Activated naive CD4-positive, alpha-beta T cell treated with anti-CD3 and anti-CD28 coated beads, Interleukin-2, amount 50 U/mL, for 72 hours (primary cell): Measurements from ENCODE around the gene APBB2. TPM values are rescaled to one million over a fixed set of nuclear protein-coding genes. Genes with fewer than 3 reads are reported as not detected.
"Not testable (repeated sequence)": the region's sequence is repeated elsewhere in the genome, so short reads cannot be mapped to it uniquely, and the experiment has no call there.

Experiments used
- ATAC-seq, 2 donors: fragments of 150-1000 bp; cut with Tn5 transposase; 2 replicates each; pipeline ENCODE4 v1.10.0; 2021; ENCODE audit warnings: mild to moderate bottlenecking in 2 of 2, moderate library complexity in 2 of 2
- DNase-seq, 2 donors: peaks; one replicate each; pipeline ENCODE4 v3.0.0; 2021 to 2022; ENCODE audit warnings: low spot score in 2 of 2
- H3K27ac Mint-ChIP-seq, 2 donors: one replicate each; pipeline ENCODE4 v1.8.0; 2022; ENCODE audit warnings: mild to moderate bottlenecking in 2 of 2, mixed read lengths in 2 of 2
- H3K36me3 Mint-ChIP-seq, 2 donors: one replicate each; pipeline ENCODE4 v1.8.0; 2022; ENCODE audit warnings: mixed read lengths in 2 of 2
- H3K9me3 Mint-ChIP-seq, 2 donors: one replicate each; pipeline ENCODE4 v1.8.0; 2022; ENCODE audit warnings: mixed read lengths in 2 of 2
- total RNA-seq, 2 donors: library from RNA; stranded (reverse); gene quantifications; one replicate each; pipeline ENCODE4 v1.2.3, GENCODE V29; 2022

The APBB2 gene
- total RNA-seq, 2 donors from 2014 or later: 1.6 to 6.1 TPM

DNA sequence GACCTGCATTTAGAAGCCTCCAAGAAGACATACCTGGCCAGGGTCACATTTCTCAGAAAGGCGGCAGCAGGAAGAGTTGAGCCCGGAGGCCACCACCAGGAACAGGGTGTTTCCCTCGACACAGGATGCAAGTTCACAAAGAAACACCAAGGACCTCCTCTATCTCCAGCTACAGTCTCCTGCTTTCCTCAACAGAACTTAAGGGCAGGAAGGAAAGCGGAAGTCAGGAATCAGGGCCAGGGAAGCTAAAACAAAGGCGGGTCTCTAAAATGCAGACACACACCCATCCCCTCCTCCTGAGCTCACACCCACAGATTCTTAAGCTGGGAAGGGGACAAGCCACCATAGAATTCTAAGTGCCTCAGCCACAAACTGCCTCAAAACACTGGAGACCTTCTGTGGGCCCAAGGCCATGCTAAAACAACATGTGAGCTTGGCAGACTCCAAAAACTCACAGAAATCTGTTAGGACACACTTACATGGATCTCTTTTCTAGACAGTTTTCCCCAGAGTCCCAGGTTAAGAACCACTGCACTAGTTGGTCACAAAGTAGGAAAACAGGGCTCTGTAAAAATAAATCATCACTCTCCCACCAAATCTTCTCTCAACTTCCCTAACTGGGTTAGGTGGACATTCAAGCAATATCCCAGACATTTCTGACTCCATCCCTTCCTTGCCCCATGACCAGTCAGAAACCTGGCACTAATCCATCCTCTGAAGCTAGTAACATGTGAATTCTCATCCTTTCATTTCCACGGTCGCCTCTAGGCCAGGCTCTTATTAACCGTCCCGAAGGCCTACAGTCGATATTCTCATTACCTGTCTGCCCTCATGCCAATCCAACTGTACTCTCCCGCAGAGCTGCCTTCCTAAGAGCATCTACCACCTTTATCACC lies 163.2 kb downstream of the APBB2 start:
- DNase-seq: no peak
- no peak overlapping the region for H3K27ac Mint-ChIP-seq
- no peak for ATAC-seq
- H3K36me3 Mint-ChIP-seq: no peaks in the 10 kb centered on the region
- H3K9me3 Mint-ChIP-seq: peaks cover under 1 to 5% of the 10 kb centered on the region in 2 donors

DNA sequence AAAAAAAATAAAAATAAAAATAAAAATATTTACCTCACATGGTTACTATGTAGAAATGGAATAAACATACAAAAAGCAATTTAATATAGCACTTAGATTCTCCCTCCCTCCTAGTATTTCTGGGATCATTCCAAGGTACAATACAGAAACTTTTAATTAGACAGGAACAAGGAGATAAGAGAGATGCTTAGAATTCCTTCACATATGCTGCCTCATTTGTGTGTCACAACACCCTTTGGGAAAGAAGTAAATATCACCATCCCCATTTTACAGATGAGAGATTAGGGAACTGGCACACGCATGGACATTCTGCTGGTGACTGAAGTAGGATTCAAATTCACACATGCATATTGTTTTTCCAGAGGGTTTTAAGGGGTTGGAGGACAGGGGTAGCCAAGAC lies 164.2 kb downstream of the APBB2 start:
- DNase-seq (no peak), ATAC-seq (no peak)
- no peak overlapping the region for H3K27ac Mint-ChIP-seq
- H3K36me3 Mint-ChIP-seq: no peaks in the 10 kb centered on the region
- peaks cover 0 to 5% of the 10 kb centered on the region in 2 donors for H3K9me3 Mint-ChIP-seq

GRCh38 chr4:41049176-41049575 lies 165.2 kb downstream of the APBB2 start:
- DNase-seq, H3K36me3 Mint-ChIP-seq, ATAC-seq, H3K9me3 Mint-ChIP-seq, H3K27ac Mint-ChIP-seq: not testable (repeated sequence)

- no peak for DNase-seq
- no peak overlapping the region for H3K27ac Mint-ChIP-seq
- no peaks in the 10 kb centered on the region for H3K36me3 Mint-ChIP-seq
- no peak for ATAC-seq
- H3K9me3 Mint-ChIP-seq: peaks cover 5 to 12% of the 10 kb centered on the region in 2 donors
Observed at GRCh38 chr4:41044791-41045190, 169.6 kb downstream of the APBB2 start.

DNA sequence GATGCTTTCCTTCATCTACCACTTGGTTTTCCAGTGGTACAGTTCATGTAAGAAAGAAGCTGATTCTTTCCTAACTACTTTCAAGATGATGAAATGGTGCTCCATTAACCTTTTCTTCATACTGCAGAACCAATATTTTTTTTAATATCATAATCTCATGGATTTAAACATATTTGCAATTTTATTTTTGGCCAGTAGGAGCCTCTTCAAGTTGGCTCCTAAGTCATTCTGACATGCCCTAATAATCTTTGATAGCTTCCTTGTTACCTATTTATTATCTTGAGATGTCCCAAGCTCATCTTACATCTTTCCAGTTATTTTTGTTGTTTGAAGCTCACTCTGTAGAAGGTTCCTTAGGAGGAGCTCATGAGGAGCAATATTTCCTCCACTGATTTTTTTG lies 170.2 kb downstream of the APBB2 start:
- ATAC-seq (no peak), DNase-seq (no peak)
- Mint-ChIP-seq H3K36me3 (no peaks in the 10 kb centered on the region), H3K9me3 (peaks cover 5 to 12% of the 10 kb centered on the region in 2 donors), H3K27ac (no peak overlapping the region)

GRCh38 chr4:41043465-41043864 lies 170.9 kb downstream of the APBB2 start:
- Mint-ChIP-seq H3K9me3 (peaks cover 5 to 12% of the 10 kb centered on the region in 2 donors), H3K36me3 (no peaks in the 10 kb centered on the region), H3K27ac (no peak overlapping the region)
- DNase-seq (no peak), ATAC-seq (no peak)

GRCh38 chr4:41041551-41041950 lies 172.8 kb downstream of the APBB2 start:
- Mint-ChIP-seq H3K36me3 (no peaks in the 10 kb centered on the region), H3K27ac (no peak overlapping the region), H3K9me3 (peaks cover 0 to 12% of the 10 kb centered on the region in 2 donors)
- no peak for ATAC-seq
- no peak for DNase-seq

GRCh38 chr4:41039317-41039716 lies 175.0 kb downstream of the APBB2 start:
- DNase-seq: no peak
- H3K27ac Mint-ChIP-seq: no peak overlapping the region
- no peak for ATAC-seq
- no peaks in the 10 kb centered on the region for H3K36me3 Mint-ChIP-seq
- H3K9me3 Mint-ChIP-seq: peaks cover 0 to 6% of the 10 kb centered on the region in 2 donors

GRCh38 chr4:41038304-41038703 lies 176.0 kb downstream of the APBB2 start:
- no peak overlapping the region for H3K27ac Mint-ChIP-seq
- H3K9me3 Mint-ChIP-seq: peaks cover 0 to 4% of the 10 kb centered on the region in 2 donors
- no peaks in the 10 kb centered on the region for H3K36me3 Mint-ChIP-seq
- no peak for ATAC-seq
- no peak for DNase-seq

DNA sequence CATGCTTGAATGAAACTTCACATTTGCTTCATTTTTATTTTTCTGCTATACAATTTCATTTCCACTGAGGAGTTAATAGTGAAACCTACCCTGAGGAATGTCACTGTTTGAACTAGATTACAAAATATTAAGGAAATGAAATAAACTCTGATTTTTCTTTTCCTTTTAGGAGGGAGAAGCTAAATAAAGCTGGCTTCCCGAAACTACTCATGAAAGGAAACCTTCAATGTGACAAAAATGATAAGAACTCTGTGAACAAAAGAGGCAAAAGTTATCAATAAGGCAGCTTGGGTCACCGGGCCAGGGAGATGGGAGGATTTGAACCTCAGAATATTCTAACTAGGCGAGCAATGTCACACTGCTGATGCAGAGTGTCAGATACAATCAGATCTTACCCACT lies 185.2 kb downstream of the APBB2 start:
- peaks cover 10 to 12% of the 10 kb centered on the region in 2 donors for H3K36me3 Mint-ChIP-seq
- no peak for ATAC-seq
- peak overlapping the region in 1 of 2 donors; percentile 63 for H3K27ac Mint-ChIP-seq

GRCh38 chr4:41028392-41029076 lies 185.8 kb downstream of the APBB2 start:
- no peak for ATAC-seq
- DNase-seq: no peak
- peaks cover 25 to 36% of the 10 kb centered on the region in 2 donors for H3K9me3 Mint-ChIP-seq
- peak overlapping the region in 1 of 2 donors; percentile 63 for H3K27ac Mint-ChIP-seq
- H3K36me3 Mint-ChIP-seq: peaks cover 14 to 15% of the 10 kb centered on the region in 2 donors

More for the DNA sequence above, 185.2 kb downstream of the APBB2 start:
- DNase-seq: no peak
- H3K9me3 Mint-ChIP-seq: peaks cover 21 to 32% of the 10 kb centered on the region in 2 donors

DNA sequence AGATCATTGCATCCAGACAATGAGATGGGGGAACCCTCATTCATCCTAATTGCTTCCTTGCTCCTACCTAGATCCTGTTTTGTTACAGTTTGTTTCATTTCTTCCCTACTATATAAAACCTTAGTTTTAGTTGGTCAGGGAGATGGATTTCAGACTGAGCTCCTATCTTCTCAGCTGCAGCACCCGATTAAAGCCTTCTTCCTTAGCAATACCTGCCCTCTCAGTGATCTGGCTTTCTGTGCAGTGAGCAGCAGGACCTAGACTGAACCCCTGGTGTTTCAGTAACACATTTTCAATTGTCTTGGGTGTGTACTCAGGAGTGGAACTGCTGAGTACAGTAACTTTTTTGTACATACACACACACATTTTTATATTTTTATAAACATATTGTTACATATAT lies 187.4 kb downstream of the APBB2 start:
- Mint-ChIP-seq H3K27ac (no peak overlapping the region), H3K36me3 (peaks cover 14 to 20% of the 10 kb centered on the region in 2 donors), H3K9me3 (peaks cover 30 to 40% of the 10 kb centered on the region in 2 donors)
- ATAC-seq: no peak
- DNase-seq: no peak

DNA sequence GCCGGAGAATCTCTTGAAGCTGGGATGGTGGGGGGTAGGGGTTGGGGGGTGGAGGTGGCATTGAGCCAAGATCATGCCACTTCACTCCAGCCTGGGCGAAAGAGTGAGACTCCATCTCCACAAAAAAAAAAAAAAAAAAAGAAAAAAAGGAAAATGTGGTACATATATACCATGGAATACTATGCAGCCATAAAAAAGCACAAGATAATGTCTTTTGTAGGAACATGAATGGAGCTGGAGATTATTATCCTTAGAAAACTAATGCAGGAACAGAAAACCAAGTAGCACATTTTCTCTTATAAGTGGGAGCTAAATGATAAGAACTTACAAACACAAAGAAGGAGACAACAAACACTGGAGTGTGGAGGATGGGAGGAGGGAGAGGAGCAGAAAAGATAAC lies 188.5 kb downstream of the APBB2 start:
- H3K27ac Mint-ChIP-seq: no peak overlapping the region
- ATAC-seq (no peak), DNase-seq (no peak)
- H3K36me3 Mint-ChIP-seq: peaks cover 14 to 20% of the 10 kb centered on the region in 2 donors
- peaks cover 33 to 40% of the 10 kb centered on the region in 2 donors for H3K9me3 Mint-ChIP-seq

DNA sequence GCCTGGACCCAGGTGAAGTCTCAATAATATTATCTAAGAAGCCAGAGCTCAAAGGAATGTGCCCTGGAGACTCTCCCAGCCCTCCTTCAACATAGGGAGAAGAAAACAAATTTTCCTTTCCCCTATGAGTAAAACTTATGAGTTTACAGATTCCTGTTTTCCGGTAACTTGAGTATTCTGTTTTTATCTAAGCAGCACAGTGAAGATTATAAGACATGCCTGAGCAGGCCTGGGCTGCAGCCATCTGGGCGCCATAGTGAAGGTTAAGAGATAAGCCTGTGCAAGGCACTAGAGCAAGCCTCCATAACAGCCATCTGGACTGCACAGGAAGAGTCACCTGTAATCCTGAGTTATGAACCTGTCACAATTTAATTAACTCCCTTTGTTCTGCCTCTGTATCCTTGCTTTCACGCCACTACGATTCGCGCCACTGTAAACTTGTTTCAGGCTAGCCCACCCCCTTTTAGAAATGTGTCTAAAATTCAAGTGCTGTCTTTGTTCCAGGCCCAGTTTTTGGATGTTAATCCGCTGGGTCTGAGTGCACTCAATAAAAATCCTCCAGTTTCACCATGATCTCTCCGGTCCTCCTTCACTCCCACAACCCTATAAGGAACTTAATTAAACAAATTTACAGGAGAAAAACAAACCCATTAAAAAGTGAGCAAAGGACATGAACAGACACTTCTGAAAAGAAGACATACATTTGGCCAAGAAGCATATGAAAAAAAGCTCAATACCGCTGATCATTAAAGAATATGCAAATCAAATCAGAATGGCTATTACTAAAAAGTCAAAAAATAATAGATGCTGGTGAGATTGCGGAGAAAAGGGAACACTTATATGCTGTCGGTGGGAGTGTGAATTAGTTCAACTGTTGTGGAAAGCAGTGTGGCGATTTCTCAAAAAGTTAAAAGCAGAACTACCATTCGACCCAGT lies 189.5 kb downstream of the APBB2 start:
- no peak overlapping the region for H3K27ac Mint-ChIP-seq
- ATAC-seq (no peak), DNase-seq (no peak)

DNA sequence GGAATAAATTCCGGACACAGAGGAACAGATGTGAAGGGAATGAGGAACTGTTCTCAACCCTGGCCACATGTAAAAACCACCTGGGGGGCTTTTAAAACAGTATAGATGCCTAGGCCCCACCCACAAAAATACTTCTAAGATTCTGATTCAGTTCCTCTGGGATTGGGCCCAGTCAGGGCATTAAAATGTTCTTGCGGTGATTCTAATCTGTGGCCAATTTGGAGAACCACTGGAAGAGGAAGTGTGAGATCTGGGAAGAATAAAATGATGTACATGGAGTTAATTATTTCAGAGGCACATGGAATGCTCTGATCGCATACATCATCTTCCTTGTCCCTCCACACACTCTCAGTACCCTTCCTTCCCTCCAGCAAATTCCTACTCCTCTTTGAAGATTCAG lies 192.2 kb downstream of the APBB2 start:
- H3K27ac Mint-ChIP-seq: no peak overlapping the region
- H3K9me3 Mint-ChIP-seq: peaks cover 23 to 26% of the 10 kb centered on the region in 2 donors
- no peak for ATAC-seq
- peaks cover 14 to 20% of the 10 kb centered on the region in 2 donors for H3K36me3 Mint-ChIP-seq
- DNase-seq: no peak

More for the DNA sequence above, 189.5 kb downstream of the APBB2 start:
- H3K36me3 Mint-ChIP-seq: peaks cover 14 to 20% of the 10 kb centered on the region in 2 donors
- peaks cover 33 to 40% of the 10 kb centered on the region in 2 donors for H3K9me3 Mint-ChIP-seq

DNA sequence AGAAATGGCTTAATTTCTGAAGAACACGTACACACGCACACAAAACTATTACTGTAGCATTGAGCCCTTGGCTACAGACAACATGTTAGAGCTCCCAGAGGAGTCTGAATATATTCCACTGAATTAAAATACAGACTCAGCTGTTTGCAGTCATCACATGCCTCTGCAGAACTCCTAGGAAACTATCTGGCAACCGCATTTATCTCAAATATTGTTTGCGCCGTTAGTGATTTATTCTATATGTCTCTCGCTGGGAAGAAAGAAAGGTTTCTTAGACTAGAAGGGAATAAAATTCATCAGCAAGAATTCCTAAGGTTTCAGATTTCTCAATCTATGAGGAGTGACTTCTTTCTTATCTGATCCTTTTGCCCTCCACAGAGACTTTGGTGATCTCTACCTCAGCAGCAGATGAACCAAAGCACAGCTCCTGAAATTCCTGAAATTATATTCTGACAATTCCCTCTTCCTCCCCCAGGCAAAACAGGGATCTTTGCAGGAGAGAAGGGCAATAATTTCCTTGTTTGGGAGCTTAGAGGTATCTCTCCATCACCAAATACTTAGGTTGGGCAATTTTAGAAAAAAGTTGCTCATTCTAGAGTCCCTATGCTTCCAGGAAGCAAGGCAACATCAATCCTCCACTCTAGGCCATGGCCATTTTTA lies 199.2 kb downstream of the APBB2 start:
- no peaks in the 10 kb centered on the region for H3K9me3 Mint-ChIP-seq
- no peaks in the 10 kb centered on the region for H3K36me3 Mint-ChIP-seq
- DNase-seq (no peak), ATAC-seq (no peak)
- no peak overlapping the region for H3K27ac Mint-ChIP-seq
